SK-N-MC (cell line): ENCODE data around the gene PARD3.
A peak's percentile ranks its signal among the peaks of the same experiment; 100 is the strongest.

Source experiments
- DNase-seq: peaks from one replicate; pipeline ENCODE4 v3.0.0-alpha.2; 2011; ENCODE audit warnings: low read depth, low spot score
- H3K27ac ChIP-seq: fragments of 200-600 bp; sonication (generic); 2 replicates; pipeline ENCODE4 v1.5.1; 2016; ENCODE audit warnings: mixed run types
- H3K36me3 ChIP-seq: fragments of 200-600 bp; sonication (generic); 2 replicates; pipeline ENCODE4 v1.6.1; 2017; ENCODE audit warnings: antibody characterized with exemption, low read length, mixed read lengths; ENCODE audit not compliant: insufficient read depth
- H3K4me3 ChIP-seq: fragments of 200-600 bp; sonication (generic); 2 replicates; pipeline ENCODE4 v1.5.1; 2016
- H3K9ac ChIP-seq: fragments of 200-600 bp; sonication (generic); 2 replicates; pipeline ENCODE4 v1.8.0; 2017; ENCODE audit warnings: mixed run types, mixed read lengths; ENCODE audit not compliant: insufficient read length
- H3K9me3 ChIP-seq: fragments of 200-600 bp; sonication (generic); 2 replicates; pipeline ENCODE4 v1.6.1; 2017; ENCODE audit warnings: low read depth, mild to moderate bottlenecking, antibody characterized with exemption, low read length, moderate library complexity, mixed read lengths
- EZH2 ChIP-seq: fragments of 200-600 bp; sonication (generic); IDR thresholded peaks from one replicate; pipeline ENCODE4 v1.6.1; 2017; ENCODE audit warnings: antibody characterized with exemption
- FOXP2 ChIP-seq: optimal IDR thresholded peaks from 2 replicates; pipeline ENCODE3; 2011; ENCODE audit warnings: mild to moderate bottlenecking, moderate library complexity; ENCODE audit not compliant: insufficient read depth; ENCODE audit errors: extremely low read length, control extremely low read depth
- POLR2AphosphoS5 ChIP-seq: IDR thresholded peaks from 2 replicates; pipeline ENCODE4 v1.6.1; 2012; ENCODE audit warnings: mild to moderate bottlenecking, low read depth, low read length, borderline replicate concordance

Gene PARD3

GRCh38 chr10:34581801-34582532, 233.1 kb downstream of the PARD3 start:
- DNase-seq: peak; percentile 28
- peak overlapping the region; percentile 81 for H3K27ac ChIP-seq
- H3K9me3 ChIP-seq: no peaks in the 10 kb centered on the region
- H3K4me3 ChIP-seq: peak overlapping the region; percentile 40; the same call in 1 of the 2 replicates
- TF ChIP-seq POLR2AphosphoS5 (no peak), FOXP2 (no peak), EZH2 (no peak)
- no peak overlapping the region for H3K9ac ChIP-seq
- H3K36me3 ChIP-seq: no peaks in the 10 kb centered on the region

DNA sequence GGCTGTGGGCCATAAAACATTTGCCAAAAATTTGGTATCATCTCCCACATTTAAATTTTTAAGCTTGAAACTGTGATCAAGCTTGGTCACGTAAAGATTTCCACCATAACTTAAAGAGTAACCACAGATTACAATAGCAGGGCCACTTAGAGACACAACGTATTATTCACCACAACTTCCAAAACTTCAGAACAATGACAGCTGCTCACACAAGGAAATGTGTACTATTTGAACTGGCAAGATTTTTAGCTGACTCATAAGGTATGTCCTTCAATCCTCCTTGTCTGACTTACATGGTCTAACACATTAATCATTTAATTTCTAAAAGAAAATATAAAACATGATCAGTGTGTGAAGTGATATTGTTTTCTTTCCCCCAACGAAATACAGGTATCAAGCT, 234.5 kb downstream of the PARD3 start:
- no peaks in the 10 kb centered on the region for H3K36me3 ChIP-seq
- no peak overlapping the region for H3K9ac ChIP-seq
- TF ChIP-seq EZH2: no peak
- H3K4me3 ChIP-seq: no peak overlapping the region
- H3K27ac ChIP-seq: no peak overlapping the region
- no peak for DNase-seq
- no peaks in the 10 kb centered on the region for H3K9me3 ChIP-seq

- no peak for DNase-seq
- H3K9ac ChIP-seq: no peak overlapping the region
- H3K36me3 ChIP-seq: no peaks in the 10 kb centered on the region
- no peak for TF ChIP-seq POLR2AphosphoS5
- TF ChIP-seq EZH2: no peak
- no peak for TF ChIP-seq FOXP2
- H3K9me3 ChIP-seq: no peaks in the 10 kb centered on the region
- no peak overlapping the region for H3K27ac ChIP-seq
- H3K4me3 ChIP-seq: no peak overlapping the region
These were observed 234.9 kb downstream of the PARD3 start for GRCh38 chr10:34580214-34580613.

GRCh38 chr10:34578468-34578867, 236.6 kb downstream of the PARD3 start:
- Histone ChIP-seq H3K4me3 (no peak overlapping the region), H3K9ac (no peak overlapping the region), H3K36me3 (no peaks in the 10 kb centered on the region), H3K27ac (no peak overlapping the region), H3K9me3 (no peaks in the 10 kb centered on the region)
- TF ChIP-seq EZH2 (no peak), POLR2AphosphoS5 (no peak), FOXP2 (no peak)
- DNase-seq: no peak

GRCh38 chr10:34576797-34577196, 238.3 kb downstream of the PARD3 start:
- H3K27ac ChIP-seq: no peak overlapping the region
- no peaks in the 10 kb centered on the region for H3K9me3 ChIP-seq
- H3K4me3 ChIP-seq: no peak overlapping the region
- TF ChIP-seq POLR2AphosphoS5 (no peak), FOXP2 (no peak), EZH2 (no peak)
- DNase-seq: no peak
- H3K9ac ChIP-seq: no peak overlapping the region
- no peaks in the 10 kb centered on the region for H3K36me3 ChIP-seq

GRCh38 chr10:34575882-34576281, 239.2 kb downstream of the PARD3 start:
- DNase-seq: no peak
- no peak for TF ChIP-seq FOXP2
- TF ChIP-seq EZH2: no peak
- no peak for TF ChIP-seq POLR2AphosphoS5
- H3K9me3 ChIP-seq: no peaks in the 10 kb centered on the region
- no peak overlapping the region for H3K9ac ChIP-seq
- H3K27ac ChIP-seq: no peak overlapping the region
- no peaks in the 10 kb centered on the region for H3K36me3 ChIP-seq
- no peak overlapping the region for H3K4me3 ChIP-seq

DNA sequence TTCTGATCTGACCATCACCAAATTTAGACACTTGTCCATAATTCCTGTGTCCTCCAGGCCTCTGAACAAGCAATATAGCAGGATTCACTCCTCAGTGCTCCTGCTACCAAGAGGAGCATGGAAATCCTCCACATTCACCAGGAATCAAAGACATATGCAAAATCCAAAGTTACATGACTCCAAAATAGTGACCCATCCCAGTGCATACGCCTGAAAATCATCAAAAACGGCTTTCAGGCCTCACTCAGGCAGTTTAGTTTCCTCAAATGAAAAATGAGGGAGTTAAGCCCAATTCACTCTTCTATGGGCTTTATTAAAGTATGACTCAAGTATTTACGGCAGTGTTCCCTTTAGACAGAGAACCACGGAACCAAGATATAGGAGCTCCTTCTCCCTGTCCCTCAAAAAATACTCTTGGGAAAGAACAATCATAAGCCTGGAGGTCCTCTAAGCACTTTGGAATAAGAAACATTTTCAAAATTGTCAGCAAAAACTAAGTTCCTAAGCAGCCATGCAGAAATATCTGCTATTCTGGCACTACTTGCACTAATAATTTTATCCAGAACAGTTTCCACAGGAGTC, 240.7 kb downstream of the PARD3 start:
- TF ChIP-seq EZH2: no peak
- TF ChIP-seq POLR2AphosphoS5: no peak

GRCh38 chr10:34570887-34571286, 244.2 kb downstream of the PARD3 start:
- no peak overlapping the region for H3K9ac ChIP-seq
- no peak overlapping the region for H3K4me3 ChIP-seq
- H3K36me3 ChIP-seq: no peaks in the 10 kb centered on the region
- H3K9me3 ChIP-seq: no peaks in the 10 kb centered on the region
- TF ChIP-seq FOXP2 (no peak), EZH2 (no peak), POLR2AphosphoS5 (no peak)
- DNase-seq: no peak
- H3K27ac ChIP-seq: no peak overlapping the region

More for the DNA sequence above, 240.7 kb downstream of the PARD3 start:
- Histone ChIP-seq H3K27ac (no peak overlapping the region), H3K36me3 (no peaks in the 10 kb centered on the region), H3K9ac (no peak overlapping the region), H3K9me3 (no peaks in the 10 kb centered on the region), H3K4me3 (no peak overlapping the region)
- no peak for DNase-seq

DNA sequence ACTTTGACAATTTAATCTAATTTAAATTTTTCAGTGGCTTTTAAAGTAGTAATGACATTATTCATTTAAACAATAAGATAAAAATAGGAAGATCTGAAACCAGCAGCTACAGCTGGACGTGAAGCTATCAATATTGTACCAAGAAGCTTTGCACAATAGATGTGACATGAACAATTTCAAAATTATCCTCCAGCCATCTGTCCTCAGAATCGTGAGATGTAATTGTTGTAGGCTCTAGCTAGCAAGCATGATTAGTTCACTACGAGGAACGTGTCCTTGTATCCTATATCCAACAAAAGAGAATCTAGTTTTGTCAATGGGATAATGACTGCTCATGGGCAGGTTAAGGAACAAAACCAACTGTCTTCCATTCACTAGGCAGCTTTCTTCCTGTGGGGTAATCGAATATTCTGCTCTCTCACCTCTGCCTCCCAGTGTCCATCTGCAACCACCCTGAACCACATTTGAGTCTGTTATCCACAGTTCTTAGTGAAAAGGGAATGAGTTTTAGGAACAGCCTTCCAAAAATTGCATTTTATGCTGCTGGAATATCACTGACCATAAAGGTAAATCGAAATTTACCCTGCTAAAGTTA, 247.3 kb downstream of the PARD3 start:
- DNase-seq: no peak
- TF ChIP-seq POLR2AphosphoS5 (no peak), EZH2 (no peak), FOXP2 (no peak)
- Histone ChIP-seq H3K9ac (no peak overlapping the region), H3K9me3 (no peaks in the 10 kb centered on the region), H3K4me3 (no peak overlapping the region), H3K27ac (no peak overlapping the region), H3K36me3 (no peaks in the 10 kb centered on the region)
